H1 (cell line): ENCODE data around the gene XK. TPM values are rescaled to one million over a fixed set of nuclear protein-coding genes. Genes with fewer than 3 reads are reported as not detected.

Experiments
- CTCF ChIA-PET: fragments of 300-600 bp; sonication (Branson Sonifier 250); formaldehyde crosslinking; loops from one replicate; lab custom pipeline; 2021; ENCODE audit not compliant: partially characterized antibody; lab: Charles Lee
- POLR2A ChIA-PET: fragments of 300-600 bp; sonication (Branson Sonifier 250); formaldehyde crosslinking; loops from one replicate; lab custom pipeline; 2021; ENCODE audit warnings: inconsistent platforms; ENCODE audit not compliant: partially characterized antibody; lab: Charles Lee
- DNase-seq, 2 experiments: peaks; one replicate each; pipeline versions ENCODE4 v3.0.0 to v3.0.0-alpha.2; 2010 to 2022; ENCODE audit warnings: low spot score in 2 of 2, low read depth in 1 of 2, mixed read lengths in 1 of 2
- FAIRE-seq: peaks from 2 replicates; lab custom pipeline; 2011; peaks lifted over from hg19 to GRCh38; lab: Jason Lieb, UNC
- H2AFZ ChIP-seq: 2 replicates; pipeline ENCODE4 v1.8.1; 2012; ENCODE audit warnings: low read length, inconsistent platforms
- H2AK5ac ChIP-seq: 2 replicates; pipeline ENCODE4 v1.6.1; 2013; ENCODE audit warnings: low read depth, low read length
- H2BK120ac ChIP-seq: replicated peaks from 2 replicates; pipeline ENCODE3; 2013; ENCODE audit warnings: low read depth, low read length, inconsistent platforms
- H2BK12ac ChIP-seq: 2 replicates; pipeline ENCODE4 v1.6.1; 2013; ENCODE audit warnings: low read depth, low read length
- H2BK15ac ChIP-seq: 2 replicates; pipeline ENCODE4 v1.6.1; 2013; ENCODE audit warnings: low read length
- H2BK20ac ChIP-seq: 2 replicates; pipeline ENCODE4 v1.6.1; 2013; ENCODE audit warnings: low read length
- H2BK5ac ChIP-seq: 2 replicates; pipeline ENCODE4 v1.6.1; 2013; ENCODE audit warnings: low read depth, low read length
- H3K14ac ChIP-seq: 2 replicates; pipeline ENCODE4 v1.6.1; 2013; ENCODE audit warnings: inconsistent platforms; ENCODE audit not compliant: insufficient read length
- H3K18ac ChIP-seq: 2 replicates; pipeline ENCODE4 v1.6.1; 2013; ENCODE audit warnings: low read length; ENCODE audit errors: extremely low read depth
- H3K23ac ChIP-seq: 2 replicates; pipeline ENCODE4 v1.6.1; 2013; ENCODE audit warnings: inconsistent platforms; ENCODE audit not compliant: insufficient read length
- H3K23me2 ChIP-seq: 2 replicates; pipeline ENCODE4 v1.6.1; 2013; ENCODE audit warnings: low read depth, low read length
- H3K27ac ChIP-seq: 2 replicates; pipeline ENCODE4 v1.6.1; 2011; ENCODE audit warnings: low read depth, low read length, inconsistent platforms
- H3K27me3 ChIP-seq, 4 experiments: replicated peaks in 1 of 4; 1 replicate in 1 of 4; 2 replicates in 3 of 4; pipeline versions ENCODE4 v1.6.1 to v1.8.1; 2011 to 2013; ENCODE audit warnings: low read length in 3 of 4, mild to moderate bottlenecking in 3 of 4, inconsistent platforms in 2 of 4, mixed read lengths in 2 of 4, moderate library complexity in 1 of 4; ENCODE audit not compliant: control insufficient read depth in 3 of 4, insufficient read depth in 3 of 4; ENCODE audit errors: extremely low read depth in 1 of 4
- H3K36me3 ChIP-seq, 4 experiments: 2 replicates each; pipeline versions ENCODE4 v1.6.1 to v1.8.1; 2011 to 2013; ENCODE audit warnings: mild to moderate bottlenecking in 4 of 4, low read length in 3 of 4, moderate library complexity in 2 of 4, control low read depth in 1 of 4, inconsistent platforms in 1 of 4; ENCODE audit not compliant: insufficient read depth in 4 of 4, control insufficient read depth in 2 of 4
- H3K4ac ChIP-seq: replicated peaks from 2 replicates; pipeline ENCODE3; 2013; ENCODE audit warnings: low read length, low read depth, mixed read lengths, inconsistent platforms; ENCODE audit not compliant: insufficient read length
- H3K4me1 ChIP-seq, 4 experiments: replicated peaks in 1 of 4; 1 replicate in 1 of 4; 2 replicates in 3 of 4; pipeline versions ENCODE4 v1.6.1 to v1.8.1; 2011 to 2013; ENCODE audit warnings: low read length in 3 of 4, inconsistent platforms in 2 of 4, mixed read lengths in 1 of 4; ENCODE audit not compliant: insufficient read depth in 4 of 4, control insufficient read depth in 3 of 4
- H3K4me2 ChIP-seq, 2 experiments: 2 replicates each; pipeline versions ENCODE4 v1.6.1 to v1.8.1; 2011 to 2013; ENCODE audit warnings: low read depth in 2 of 2, low read length in 2 of 2, control low read depth in 1 of 2, inconsistent platforms in 1 of 2, mild to moderate bottlenecking in 1 of 2; ENCODE audit not compliant: insufficient read depth in 1 of 2
- H3K4me3 ChIP-seq, 4 experiments: fragments of 200-600, 300-600 bp in 1 of 4; sonication (generic), shearing (Covaris generic), sonication (Bioruptor Twin) in 1 of 4; 2 replicates each; pipeline versions ENCODE4 v1.5.1 to v1.8.1; 2011 to 2016; ENCODE audit warnings: low read length in 4 of 4, low read depth in 3 of 4, control low read depth in 2 of 4, inconsistent platforms in 2 of 4, mild to moderate bottlenecking in 2 of 4, mixed read lengths in 1 of 4, moderate library complexity in 1 of 4; ENCODE audit not compliant: insufficient read depth in 2 of 4; ENCODE audit errors: extremely low read depth in 1 of 4
- H3K56ac ChIP-seq: replicated peaks from 2 replicates; pipeline ENCODE3; 2013; ENCODE audit warnings: low read depth, mild to moderate bottlenecking, mixed read lengths, low read length, inconsistent platforms; ENCODE audit not compliant: insufficient read length
- H3K79me1 ChIP-seq: 2 replicates; pipeline ENCODE4 v1.6.1; 2013; ENCODE audit warnings: low read depth, low read length, control low read depth
- H3K79me2 ChIP-seq, 2 experiments: 2 replicates each; pipeline versions ENCODE4 v1.6.1 to v1.8.1; 2012 to 2013; ENCODE audit warnings: low read length in 2 of 2, mild to moderate bottlenecking in 2 of 2, inconsistent platforms in 1 of 2; ENCODE audit not compliant: insufficient read depth in 2 of 2, control insufficient read depth in 1 of 2
- H3K9ac ChIP-seq, 4 experiments: replicated peaks in 1 of 4; 1 replicate in 1 of 4; 2 replicates in 3 of 4; pipeline versions ENCODE4 v1.6.1 to v1.8.1; 2011 to 2013; ENCODE audit warnings: low read depth in 3 of 4, low read length in 3 of 4, control low read depth in 2 of 4, mild to moderate bottlenecking in 2 of 4, moderate library complexity in 2 of 4, inconsistent platforms in 1 of 4; ENCODE audit errors: extremely low read depth in 1 of 4
- H3K9me3 ChIP-seq, 2 experiments: 2 replicates each; pipeline versions ENCODE4 v1.6.1 to v1.8.1; 2012 to 2013; ENCODE audit warnings: mild to moderate bottlenecking in 2 of 2, moderate library complexity in 2 of 2, control low read depth in 1 of 2, inconsistent platforms in 1 of 2, low read depth in 1 of 2, low read length in 1 of 2, mixed read lengths in 1 of 2; ENCODE audit not compliant: insufficient read depth in 2 of 2
- H4K20me1 ChIP-seq, 2 experiments: replicated peaks in 1 of 2; 2 replicates each; pipeline versions ENCODE3 to v1.8.1; 2011 to 2013; ENCODE audit warnings: inconsistent platforms in 2 of 2, low read length in 2 of 2, mild to moderate bottlenecking in 1 of 2; ENCODE audit not compliant: insufficient read depth in 2 of 2, control insufficient read depth in 1 of 2
- H4K5ac ChIP-seq: 2 replicates; pipeline ENCODE4 v1.6.1; 2013; ENCODE audit warnings: low read length, low read depth, mixed read lengths, inconsistent platforms; ENCODE audit not compliant: insufficient read length
- H4K8ac ChIP-seq: 2 replicates; pipeline ENCODE4 v1.8.0; 2013; ENCODE audit warnings: mild to moderate bottlenecking, moderate library complexity, low read length, inconsistent platforms; ENCODE audit not compliant: insufficient read depth; ENCODE audit errors: extremely low read depth
- H4K91ac ChIP-seq: replicated peaks from 2 replicates; pipeline ENCODE3; 2013; ENCODE audit warnings: low read length, mixed read lengths, inconsistent platforms; ENCODE audit not compliant: insufficient read length
- BACH1 ChIP-seq: IDR thresholded peaks from 2 replicates; pipeline ENCODE4 v1.6.1; 2012; ENCODE audit warnings: low read length, improper control_type of control experiment
- E2F6 ChIP-seq: IDR thresholded peaks from 2 replicates; pipeline ENCODE4 v1.6.1; 2012; ENCODE audit warnings: inconsistent platforms
- NRF1 ChIP-seq: IDR thresholded peaks from 2 replicates; pipeline ENCODE4 v1.6.1; 2011; ENCODE audit warnings: mild to moderate bottlenecking, low read depth, low read length, improper control_type of control experiment
- RAD21 ChIP-seq, 2 experiments: IDR thresholded peaks in 1 of 2; conservative IDR thresholded peaks in 1 of 2; 2 replicates each; pipeline ENCODE4 v1.6.1; 2011; ENCODE audit warnings: low read depth in 2 of 2, low read length in 2 of 2, improper control_type of control experiment in 1 of 2, inconsistent platforms in 1 of 2, mild to moderate bottlenecking in 1 of 2, moderate library complexity in 1 of 2
- WGBS, 2 experiments: shearing (Covaris generic) in 1 of 2; methylation state at CpG; one replicate each; pipeline versions ENCODE4 v1.1.6 to v1.1.7; 2013 to 2015; ENCODE audit warnings: low lambda C conversion rate in 2 of 2, mixed read lengths in 2 of 2, inconsistent platforms in 1 of 2, low coverage in 1 of 2, missing lambda C conversion rate in 1 of 2; ENCODE audit not compliant: insufficient replicate concordance in 2 of 2, insufficient coverage in 1 of 2, insufficient read length in 1 of 2; ENCODE audit errors: extremely low coverage in 1 of 2, missing lambda C conversion rate in 1 of 2; 5-methylcytosine and 5-hydroxymethylcytosine counted together
- polyA plus RNA-seq, 7 experiments: library from polyadenylated mRNA; depleted of rRNA in 3 of 7; stranded (reverse) in 5 of 7; unstranded in 2 of 7; fragments of >200 nt in 5 of 7; fragments of 200-250 nt in 2 of 7; gene quantifications; 1 replicate in 5 of 7; 2 replicates in 1 of 7; 4 replicates in 1 of 7; pipeline versions ENCODE4 v1.2.1 to v1.2.3, GENCODE V29; 2011 to 2013; ENCODE audit warnings: missing spikeins in 2 of 7, mixed read lengths in 2 of 7
- total RNA-seq: library from RNA; stranded (reverse); fragmentation: NEBNext Ultra II Directional; extraction: Animal tissue kit (Norgen Biotek cat#: 25700); gene quantifications from 2 replicates; pipeline ENCODE4 v1.2.1, GENCODE V29; 2021

XK gene
- total and polyA plus RNA-seq, 2 of the 8 experiments (the other 6 are each of a cell fraction or from before 2014, with no cell fraction given), result 0.76 to 0.84 TPM

DNA sequence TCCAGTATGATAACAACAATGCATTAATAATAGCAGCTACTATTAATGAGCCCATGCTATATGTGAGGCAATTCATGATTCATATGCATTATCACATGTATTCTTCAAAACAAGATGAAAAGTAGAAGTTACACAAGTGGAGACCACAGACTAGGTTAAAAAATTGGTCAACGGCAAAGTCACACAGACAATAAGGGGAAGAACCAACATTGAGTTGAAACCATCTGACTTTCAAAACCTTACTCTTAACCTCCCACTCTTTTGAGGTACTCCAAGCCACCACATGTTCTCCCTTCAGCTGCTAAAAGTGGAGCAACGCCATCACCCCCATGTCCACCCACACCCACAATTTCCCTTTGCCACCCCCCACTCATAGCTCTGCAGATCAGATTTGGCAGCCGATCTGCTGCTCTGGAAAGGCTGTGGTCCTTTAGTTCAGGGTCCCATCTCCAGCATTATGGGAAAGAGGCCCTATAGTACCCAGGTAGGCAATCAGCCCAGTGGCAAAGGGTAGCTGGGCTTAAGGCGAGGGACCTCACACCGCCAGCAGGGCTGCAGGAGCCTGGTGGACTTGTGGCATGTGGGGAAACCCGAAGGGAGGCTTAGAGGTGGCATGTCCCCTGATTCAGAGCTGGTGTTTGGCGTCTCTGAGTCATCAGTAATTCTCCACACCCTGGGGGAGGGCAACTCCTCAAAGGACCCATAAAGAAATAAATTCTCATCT, 60.8 kb downstream of the XK start:
- no peak overlapping the region for H3K4ac ChIP-seq
- WGBS, 2 experiments, result 89% methylated on average over 5 of the region's 7 CpGs; no CpG with 5 or more reads in 1 of the 2 experiments
- FAIRE-seq (no peak), DNase-seq (no peak)
- no peaks in the 10 kb centered on the region for H3K9me3 ChIP-seq
- no peak overlapping the region for H2AK5ac ChIP-seq
- no peak overlapping the region for H3K18ac ChIP-seq
- no peak overlapping the region for H4K91ac ChIP-seq
- H3K27me3 ChIP-seq, result no peaks in the 10 kb centered on the region
- no peaks in the 10 kb centered on the region for H3K79me1 ChIP-seq
- no peak overlapping the region for H3K4me2 ChIP-seq
- H3K9ac ChIP-seq, result no peak overlapping the region
- no peak overlapping the region for H3K4me3 ChIP-seq
- H3K4me1 ChIP-seq, result no peaks in the 10 kb centered on the region
- no peak overlapping the region for H4K5ac ChIP-seq
- H2AFZ ChIP-seq, result no peak overlapping the region
- H2BK15ac ChIP-seq, result no peak overlapping the region
- no peak for TF ChIP-seq NRF1
- TF ChIP-seq RAD21 (IDR thresholded peaks at IDR 0.05 in 1 of 2, conservative IDR thresholded peaks at IDR 0.05 in 1 of 2; ENCODE audit: low read depth in 2 of 2, low read length in 2 of 2), result no peak
- TF ChIP-seq BACH1, result no peak
- TF ChIP-seq E2F6, result no peak
- no peaks in the 10 kb centered on the region for H3K36me3 ChIP-seq
- H3K27ac ChIP-seq, result no peak overlapping the region
- ChIA-PET CTCF (interaction anchor here (0.6 to 3.8 kb wide), 10 partner anchors 8 to 429 kb away, joined by 3 to 60 read pairs (median 4); no protein-coding TSS in a partner anchor), POLR2A (interaction anchor here (1.3 kb wide), 1 partner anchor 10 kb away, joined by 3 read pairs; no protein-coding TSS in a partner anchor)
- H2BK20ac ChIP-seq, result no peak overlapping the region
- H4K20me1 ChIP-seq, result no peaks in the 10 kb centered on the region
- H3K14ac ChIP-seq, result no peak overlapping the region
- no peak overlapping the region for H4K8ac ChIP-seq
- H3K79me2 ChIP-seq, result no peaks in the 10 kb centered on the region
- H3K23me2 ChIP-seq, result no peaks in the 10 kb centered on the region
- no peak overlapping the region for H2BK120ac ChIP-seq
- H3K56ac ChIP-seq, result no peak overlapping the region
- H3K23ac ChIP-seq, result no peak overlapping the region
- H2BK5ac ChIP-seq, result no peak overlapping the region
- no peak overlapping the region for H2BK12ac ChIP-seq
